WTC11 (cell line): ENCODE results near the gene IGFBP2. TPM values are rescaled to one million over a fixed set of nuclear protein-coding genes. Genes with fewer than 3 reads are reported as not detected.

Experiments used
- ATAC-seq: fragments of 200-7000 bp; cut with Tn5 transposase; 2 replicates; pipeline ENCODE4 v1.10.0; 2021; ENCODE audit warnings: mild to moderate bottlenecking, moderate library complexity
- CTCF ChIA-PET: fragments of 300-600 bp; sonication (Branson Sonifier 250); formaldehyde crosslinking; loops from one replicate; lab custom pipeline; 2021; ENCODE audit warnings: antibody characterized with exemption; lab: Charles Lee
- POLR2A ChIA-PET: fragments of 350-600 bp; sonication (Branson Sonifier 250); formaldehyde crosslinking; loops from one replicate; lab custom pipeline; 2021; ENCODE audit warnings: antibody characterized with exemption; lab: Charles Lee
- DNase-seq: peaks from one replicate; pipeline ENCODE4 v3.0.0; 2021; ENCODE audit warnings: low spot score
- H3K27ac Mint-ChIP-seq: 2 replicates; pipeline ENCODE4 v1.8.0; 2021; ENCODE audit warnings: mixed read lengths
- H3K27me3 Mint-ChIP-seq: 2 replicates; pipeline ENCODE4 v1.8.0; 2021; ENCODE audit warnings: low read depth, mild to moderate bottlenecking, moderate library complexity, mixed read lengths
- H3K36me3 Mint-ChIP-seq: 2 replicates; pipeline ENCODE4 v1.8.0; 2021; ENCODE audit warnings: mixed read lengths
- H3K4me1 Mint-ChIP-seq: 2 replicates; pipeline ENCODE4 v1.8.0; 2022; ENCODE audit warnings: mixed read lengths
- H3K4me3 Mint-ChIP-seq: 2 replicates; pipeline ENCODE4 v1.8.0; 2021; ENCODE audit warnings: mild to moderate bottlenecking, moderate library complexity, mixed read lengths
- H3K9me3 Mint-ChIP-seq: 2 replicates; pipeline ENCODE4 v1.8.0; 2021; ENCODE audit warnings: mixed read lengths
- ATF2 ChIP-seq: sonication (generic); formaldehyde crosslinking; IDR thresholded peaks from 2 replicates; pipeline ENCODE4 v1.8.1; 2022; ENCODE audit warnings: low read depth, missing genetic modification reagents, borderline replicate concordance
- ATF3 ChIP-seq: sonication (generic); formaldehyde crosslinking; conservative IDR thresholded peaks from 2 replicates; pipeline ENCODE4 v1.8.1; 2022; ENCODE audit warnings: mild to moderate bottlenecking, missing genetic modification reagents
- ATF6 ChIP-seq: sonication (generic); formaldehyde crosslinking; IDR thresholded peaks from 2 replicates; pipeline ENCODE4 v1.8.1; 2023; ENCODE audit warnings: mild to moderate bottlenecking, missing genetic modification reagents
- CBFB ChIP-seq: sonication (generic); formaldehyde crosslinking; IDR thresholded peaks from 2 replicates; pipeline ENCODE4 v1.8.1; 2022; ENCODE audit warnings: mild to moderate bottlenecking, low read depth, missing genetic modification reagents
- CREB1 ChIP-seq: sonication (generic); formaldehyde crosslinking; IDR thresholded peaks from 2 replicates; pipeline ENCODE4 v1.8.0; 2023; ENCODE audit warnings: mild to moderate bottlenecking, missing genetic modification reagents
- EMX1 ChIP-seq: fragments of 250-450 bp; sonication (Bioruptor Pico); IDR thresholded peaks from 2 replicates; pipeline ENCODE4 v1.8.0; 2021; ENCODE audit warnings: mild to moderate bottlenecking
- GRHL2 ChIP-seq: fragments of 250-450 bp; sonication (Bioruptor Pico); IDR thresholded peaks from 2 replicates; pipeline ENCODE4 v1.8.0; 2022; ENCODE audit warnings: mild to moderate bottlenecking, moderate library complexity; ENCODE audit not compliant: insufficient replicate concordance, severe bottlenecking
- IRF2 ChIP-seq: sonication (generic); formaldehyde crosslinking; IDR thresholded peaks from 2 replicates; pipeline ENCODE4 v1.8.0; 2022; ENCODE audit warnings: low read depth, missing genetic modification reagents, borderline replicate concordance
- KAT7 ChIP-seq: sonication (generic); formaldehyde crosslinking; IDR thresholded peaks from 2 replicates; pipeline ENCODE4 v1.8.1; 2023; ENCODE audit warnings: missing genetic modification reagents, mild to moderate bottlenecking, borderline replicate concordance
- NFATC4 ChIP-seq: fragments of 250-450 bp; sonication (Bioruptor Pico); IDR thresholded peaks from 2 replicates; pipeline ENCODE4 v1.9.0; 2021; ENCODE audit warnings: mild to moderate bottlenecking
- NR2C2 ChIP-seq: sonication (generic); formaldehyde crosslinking; IDR thresholded peaks from 2 replicates; pipeline ENCODE4 v1.8.0; 2022; ENCODE audit warnings: mild to moderate bottlenecking, missing genetic modification reagents
- OVOL2 ChIP-seq: fragments of 250-450 bp; sonication (Bioruptor Pico); IDR thresholded peaks from 2 replicates; pipeline ENCODE4 v1.9.0; 2021; ENCODE audit warnings: mild to moderate bottlenecking, borderline replicate concordance
- PRDM15 ChIP-seq: sonication (generic); formaldehyde crosslinking; IDR thresholded peaks from 2 replicates; pipeline ENCODE4 v1.8.0; 2022; ENCODE audit warnings: missing genetic modification reagents
- SP1 ChIP-seq: sonication (generic); formaldehyde crosslinking; conservative IDR thresholded peaks from 2 replicates; pipeline ENCODE4 v1.8.1; 2022; ENCODE audit warnings: missing genetic modification reagents
- STAT6 ChIP-seq: sonication (generic); formaldehyde crosslinking; conservative IDR thresholded peaks from 2 replicates; pipeline ENCODE4 v1.8.1; 2023; ENCODE audit warnings: mild to moderate bottlenecking, low read depth, missing genetic modification reagents, moderate library complexity
- TEAD4 ChIP-seq: sonication (generic); formaldehyde crosslinking; IDR thresholded peaks from 2 replicates; pipeline ENCODE4 v1.8.0; 2022; ENCODE audit warnings: mild to moderate bottlenecking, missing genetic modification reagents
- ZNF317 ChIP-seq: sonication (generic); formaldehyde crosslinking; IDR thresholded peaks from 2 replicates; pipeline ENCODE4 v1.8.1; 2023; ENCODE audit warnings: low read depth, mild to moderate bottlenecking, moderate library complexity, missing genetic modification reagents, borderline replicate concordance
- total RNA-seq: library from RNA; stranded (reverse); gene quantifications from 3 replicates; pipeline ENCODE4 v1.2.3, GENCODE V29; 2021

IGFBP2 gene
- total RNA-seq, 1 experiment from 2014 or later: 514 TPM

- Mint-ChIP-seq H3K36me3 (no peaks in the 10 kb centered on the region), H3K4me1 (peaks cover 8% of the 10 kb centered on the region), H3K9me3 (no peaks in the 10 kb centered on the region), H3K27ac (no peak overlapping the region), H3K27me3 (0 out of 2 replicates have a peak, but pooled peaks cover 2% of the 10 kb centered on the region), H3K4me3 (no peak overlapping the region)
- ChIA-PET POLR2A (interaction anchor here (0.5 kb wide), 1 partner anchor 408 kb away, joined by 3 read pairs; no protein-coding TSS in a partner anchor), CTCF (no interaction called here)
- no peak for DNase-seq
- no peak for ATAC-seq
- no peak for TF ChIP-seq SP1 (CRISPR knock-in tag)
- no peak for TF ChIP-seq ZNF317 (CRISPR knock-in tag)
Measured at GRCh38 chr2:216701544-216701943, 68.3 kb downstream of the IGFBP2 start.

GRCh38 chr2:216702756-216703155, 69.5 kb downstream of the IGFBP2 start:
- DNase-seq: no peak
- H3K27ac Mint-ChIP-seq: no peak overlapping the region
- H3K36me3 Mint-ChIP-seq: no peaks in the 10 kb centered on the region
- TF ChIP-seq ATF2 (no peak), GRHL2 (CRISPR knock-in tag) (no peak), TEAD4 (no peak), EMX1 (CRISPR knock-in tag) (no peak), KAT7 (CRISPR knock-in tag) (no peak), ATF3 (CRISPR knock-in tag) (no peak)
- TF ChIP-seq, all 79 proteins: peak for 0
- CTCF ChIA-PET: interaction anchor here (1.0 to 1.4 kb wide), 2 partner anchors 9 to 464 kb away, joined by 3 to 5 read pairs; no protein-coding TSS in a partner anchor
- Mint-ChIP-seq H3K9me3 (no peaks in the 10 kb centered on the region), H3K27me3 (no peaks in the 10 kb centered on the region), H3K4me1 (no peaks in the 10 kb centered on the region), H3K4me3 (no peak overlapping the region)
- no peak for ATAC-seq
- POLR2A ChIA-PET: interaction anchor here (0.9 kb wide), 1 partner anchor 808 kb away, joined by 8 read pairs; no protein-coding TSS in a partner anchor

- no peak overlapping the region for H3K4me3 Mint-ChIP-seq
- no peaks in the 10 kb centered on the region for H3K36me3 Mint-ChIP-seq
- TF ChIP-seq OVOL2 (CRISPR knock-in tag): no peak
- no peak for TF ChIP-seq KAT7 (CRISPR knock-in tag)
- no peak for TF ChIP-seq NFATC4 (CRISPR knock-in tag)
- TF ChIP-seq STAT6 (CRISPR knock-in tag): no peak
- no peak for TF ChIP-seq CREB1 (CRISPR knock-in tag)
- TF ChIP-seq SP1 (CRISPR knock-in tag): no peak
- TF ChIP-seq, all 79 proteins: peak for 0
- ChIA-PET POLR2A (no interaction called here), CTCF (interaction anchor here (0.7 to 1.1 kb wide), 2 partner anchors 12 to 1075 kb away, joined by 3 read pairs; no protein-coding TSS in a partner anchor)
- Mint-ChIP-seq H3K9me3 (peaks cover 6% of the 10 kb centered on the region), H3K27me3 (no peaks in the 10 kb centered on the region; the same call in 1 of the 2 replicates), H3K27ac (no peak overlapping the region), H3K4me1 (no peaks in the 10 kb centered on the region)
- DNase-seq (no peak), ATAC-seq (peak; percentile 43; the same call in 1 of the 2 replicates)
Measured at GRCh38 chr2:216710551-216711301, 77.5 kb downstream of the IGFBP2 start.

GRCh38 chr2:216711348-216711747, 78.1 kb downstream of the IGFBP2 start:
- Mint-ChIP-seq H3K4me1 (no peaks in the 10 kb centered on the region), H3K27ac (no peak overlapping the region), H3K27me3 (no peaks in the 10 kb centered on the region; the same call in 1 of the 2 replicates), H3K36me3 (no peaks in the 10 kb centered on the region), H3K9me3 (peaks cover 6% of the 10 kb centered on the region), H3K4me3 (no peak overlapping the region)
- ChIA-PET CTCF (interaction anchor here (0.7 to 1.1 kb wide), 2 partner anchors 13 to 1075 kb away, joined by 3 read pairs; no protein-coding TSS in a partner anchor), POLR2A (no interaction called here)
- ATAC-seq (no peak), DNase-seq (no peak)
- TF ChIP-seq IRF2: no peak
- no peak for TF ChIP-seq NR2C2
- no peak for TF ChIP-seq ATF6 (CRISPR knock-in tag)
- TF ChIP-seq CBFB (CRISPR knock-in tag): no peak
- TF ChIP-seq PRDM15 (CRISPR knock-in tag): no peak
